ENCODE measurements around the gene SEC11A. TPM values are rescaled to one million over a fixed set of nuclear protein-coding genes. Genes with fewer than 3 reads are reported as not detected.

SEC11A gene
- total RNA-seq, 1 donor, result 202 TPM

DNA sequence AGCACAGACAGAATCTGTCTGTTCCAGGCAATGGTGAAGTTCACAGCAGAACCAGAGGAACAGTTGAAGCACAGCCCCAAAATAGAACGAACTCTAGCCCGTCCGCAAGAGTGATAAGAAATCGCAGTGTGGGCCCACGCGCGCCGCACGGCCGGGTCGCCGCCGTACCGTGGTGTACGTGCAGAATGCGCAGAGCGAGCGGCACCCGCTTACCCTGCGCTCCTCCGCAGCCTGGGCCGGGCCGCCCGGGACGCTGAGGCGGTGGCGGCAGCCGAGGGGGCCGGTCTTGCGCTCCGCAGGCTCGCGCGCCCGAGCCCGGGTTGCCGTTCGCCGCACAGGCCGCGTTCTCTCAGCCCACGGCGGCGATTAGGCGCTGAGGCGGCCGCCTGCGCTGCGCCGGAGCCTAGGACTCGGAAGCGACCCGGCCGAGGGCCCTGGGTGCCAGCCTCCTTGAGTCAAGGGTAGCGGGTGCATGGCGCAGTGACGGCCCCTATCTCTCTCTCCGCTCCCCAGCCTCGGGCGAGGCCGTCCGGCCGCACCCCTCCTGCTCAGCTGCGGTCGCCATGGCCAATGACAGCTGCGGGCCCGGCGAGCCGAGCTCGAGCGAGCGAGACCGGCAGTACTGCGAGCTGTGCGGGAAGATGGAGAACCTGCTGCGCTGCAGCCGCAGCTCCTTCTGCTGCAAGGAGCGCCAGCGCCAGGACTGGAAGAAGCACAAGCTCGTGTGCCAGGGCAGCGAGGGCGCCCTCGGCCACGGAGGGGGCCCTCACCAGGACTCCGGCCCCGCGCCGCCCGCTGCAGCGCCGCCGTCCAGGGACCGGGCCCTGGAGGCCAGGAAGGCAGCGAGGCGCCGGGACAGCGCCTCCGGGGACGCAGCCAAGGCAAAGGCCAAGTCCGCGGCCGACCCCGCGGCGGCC is 82.4 kb downstream of the SEC11A start:
- Histone ChIP-seq H3K27ac (ENCODE audit: low read depth, low read length) (peak overlapping the region; percentile 15), H3K9me3 (ENCODE audit: low read depth, low read length) (no peaks in the 10 kb centered on the region), H4K20me1 (ENCODE audit: insufficient read depth, low read length) (peaks cover 2% of the 10 kb centered on the region), H3K4me3 (ENCODE audit: insufficient read depth, low read length) (peak overlapping the region; percentile 91), H3K4me2 (ENCODE audit: insufficient read depth, low read length) (peak overlapping the region; percentile 99), H2AFZ (ENCODE audit: low read length) (peak overlapping the region; percentile 60), H3K4me1 (ENCODE audit: insufficient read depth, low read length) (peaks cover 37% of the 10 kb centered on the region), H3K27me3 (ENCODE audit: insufficient read depth, low read length) (no peaks in the 10 kb centered on the region), H3K79me2 (ENCODE audit: insufficient read depth, low read length) (peaks cover 23% of the 10 kb centered on the region), H3K36me3 (ENCODE audit: insufficient read depth, low read length) (peaks cover 16% of the 10 kb centered on the region)
- TF ChIP-seq, protein P1, sequence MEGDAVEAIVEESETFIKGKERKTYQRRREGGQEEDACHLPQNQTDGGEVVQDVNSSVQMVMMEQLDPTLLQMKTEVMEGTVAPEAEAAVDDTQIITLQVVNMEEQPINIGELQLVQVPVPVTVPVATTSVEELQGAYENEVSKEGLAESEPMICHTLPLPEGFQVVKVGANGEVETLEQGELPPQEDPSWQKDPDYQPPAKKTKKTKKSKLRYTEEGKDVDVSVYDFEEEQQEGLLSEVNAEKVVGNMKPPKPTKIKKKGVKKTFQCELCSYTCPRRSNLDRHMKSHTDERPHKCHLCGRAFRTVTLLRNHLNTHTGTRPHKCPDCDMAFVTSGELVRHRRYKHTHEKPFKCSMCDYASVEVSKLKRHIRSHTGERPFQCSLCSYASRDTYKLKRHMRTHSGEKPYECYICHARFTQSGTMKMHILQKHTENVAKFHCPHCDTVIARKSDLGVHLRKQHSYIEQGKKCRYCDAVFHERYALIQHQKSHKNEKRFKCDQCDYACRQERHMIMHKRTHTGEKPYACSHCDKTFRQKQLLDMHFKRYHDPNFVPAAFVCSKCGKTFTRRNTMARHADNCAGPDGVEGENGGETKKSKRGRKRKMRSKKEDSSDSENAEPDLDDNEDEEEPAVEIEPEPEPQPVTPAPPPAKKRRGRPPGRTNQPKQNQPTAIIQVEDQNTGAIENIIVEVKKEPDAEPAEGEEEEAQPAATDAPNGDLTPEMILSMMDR (IDR thresholded peaks at IDR 0.05; ENCODE audit: extremely low read depth, low read depth, low read length), result no peak
- DNase-seq (ENCODE audit: insufficient read length, low spot score, missing footprints), result peak; percentile 90

DNA sequence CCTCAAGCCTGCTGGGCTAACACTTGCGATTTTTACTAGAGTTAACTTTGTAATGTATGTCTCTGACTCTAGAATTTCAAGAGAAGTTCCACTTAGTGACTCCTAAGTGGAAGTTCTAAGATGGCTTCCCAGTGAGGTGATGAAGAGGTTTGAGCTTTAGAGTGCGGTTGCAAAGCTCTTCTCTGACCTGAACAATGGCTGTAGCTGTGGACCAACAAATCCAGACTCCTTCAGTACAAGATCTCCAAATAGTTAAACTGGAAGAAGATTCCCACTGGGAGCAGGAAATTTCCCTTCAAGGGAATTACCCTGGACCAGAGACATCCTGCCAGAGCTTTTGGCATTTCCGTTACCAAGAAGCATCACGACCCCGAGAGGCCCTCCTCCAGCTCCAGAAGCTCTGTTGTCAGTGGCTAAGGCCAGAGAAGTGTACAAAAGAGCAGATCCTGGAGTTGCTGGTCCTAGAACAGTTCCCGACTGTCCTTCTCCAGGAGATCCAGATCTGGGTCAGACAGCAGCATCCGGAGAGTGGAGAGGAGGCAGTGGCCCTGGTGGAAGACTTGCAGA is 84.2 kb downstream of the SEC11A start:
- H3K9me3 ChIP-seq (ENCODE audit: low read depth, low read length), result no peaks in the 10 kb centered on the region
- peaks cover 31% of the 10 kb centered on the region for H3K4me1 ChIP-seq (ENCODE audit: insufficient read depth, low read length)
- peaks cover 4% of the 10 kb centered on the region for H3K36me3 ChIP-seq (ENCODE audit: insufficient read depth, low read length)
- H2AFZ ChIP-seq (ENCODE audit: low read length), result peak overlapping the region; percentile 100
- H3K79me2 ChIP-seq (ENCODE audit: insufficient read depth, low read length), result peaks cover 23% of the 10 kb centered on the region
- no peaks in the 10 kb centered on the region for H3K27me3 ChIP-seq (ENCODE audit: insufficient read depth, low read length)
- H3K4me3 ChIP-seq (ENCODE audit: insufficient read depth, low read length), result peak overlapping the region; percentile 91
- H3K4me2 ChIP-seq (ENCODE audit: insufficient read depth, low read length), result peak overlapping the region; percentile 99
- peak overlapping the region; percentile 87 for H3K27ac ChIP-seq (ENCODE audit: low read depth, low read length)
- no peaks in the 10 kb centered on the region for H4K20me1 ChIP-seq (ENCODE audit: insufficient read depth, low read length)
- TF ChIP-seq, protein P1 (IDR thresholded peaks at IDR 0.05; ENCODE audit: extremely low read depth, low read depth, low read length), result no peak
- no peak for DNase-seq (ENCODE audit: insufficient read length, low spot score, missing footprints)

DNA sequence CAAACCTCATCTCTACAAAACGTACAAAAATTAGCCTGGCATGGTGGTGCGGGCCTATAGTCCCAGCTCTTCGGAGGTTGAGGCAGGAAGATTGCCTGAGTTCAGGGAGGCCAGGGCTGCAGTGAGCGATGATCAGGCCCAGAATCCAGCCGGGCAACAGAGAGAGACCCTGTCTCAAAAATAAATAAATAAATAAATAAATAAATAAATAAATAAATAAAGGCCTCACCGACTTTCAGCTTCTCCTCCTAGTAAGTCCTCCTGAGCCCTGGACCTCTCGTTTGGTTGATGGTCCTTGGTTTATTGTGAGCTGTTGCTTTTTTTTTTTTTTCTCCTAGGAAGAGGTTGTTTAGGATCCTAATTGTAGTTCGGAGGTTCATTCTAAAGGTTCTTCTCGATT is 86.9 kb downstream of the SEC11A start:
- Histone ChIP-seq H3K9me3 (ENCODE audit: low read depth, low read length) (no peaks in the 10 kb centered on the region), H3K27me3 (ENCODE audit: insufficient read depth, low read length) (no peaks in the 10 kb centered on the region), H3K36me3 (ENCODE audit: insufficient read depth, low read length) (no peaks in the 10 kb centered on the region), H3K4me1 (ENCODE audit: insufficient read depth, low read length) (peaks cover 23% of the 10 kb centered on the region), H3K4me3 (ENCODE audit: insufficient read depth, low read length) (no peak overlapping the region), H2AFZ (ENCODE audit: low read length) (no peak overlapping the region), H3K27ac (ENCODE audit: low read depth, low read length) (no peak overlapping the region), H3K79me2 (ENCODE audit: insufficient read depth, low read length) (peaks cover 16% of the 10 kb centered on the region), H3K4me2 (ENCODE audit: insufficient read depth, low read length) (no peak overlapping the region), H4K20me1 (ENCODE audit: insufficient read depth, low read length) (no peaks in the 10 kb centered on the region)
- TF ChIP-seq, protein P1 (IDR thresholded peaks at IDR 0.05; ENCODE audit: extremely low read depth, low read depth, low read length), result no peak
- no peak for DNase-seq (ENCODE audit: insufficient read length, low spot score, missing footprints)

DNA sequence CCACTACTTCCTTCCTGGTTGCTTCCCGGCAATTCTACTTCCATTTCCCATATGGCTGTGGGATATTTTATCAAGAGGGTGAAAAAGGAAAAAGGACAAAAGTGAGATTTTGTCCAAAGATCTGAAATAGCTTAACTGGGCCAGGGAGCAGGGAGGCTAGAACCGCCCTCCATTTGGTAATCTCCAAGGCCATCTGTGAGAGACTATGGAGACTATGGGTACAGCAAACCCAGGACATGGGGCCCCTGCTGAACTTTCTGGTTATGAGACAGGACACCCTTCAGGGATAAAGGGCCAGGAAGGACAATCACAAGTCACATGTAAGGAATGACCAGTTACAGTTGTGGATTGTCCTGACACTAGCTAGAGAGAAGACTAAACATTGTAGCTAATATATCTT is 90.8 kb downstream of the SEC11A start:
- DNase-seq (ENCODE audit: insufficient read length, low spot score, missing footprints), result no peak
- Histone ChIP-seq H3K36me3 (ENCODE audit: insufficient read depth, low read length) (peaks cover 21% of the 10 kb centered on the region), H2AFZ (ENCODE audit: low read length) (no peak overlapping the region), H3K4me1 (ENCODE audit: insufficient read depth, low read length) (peaks cover under 1% of the 10 kb centered on the region), H3K4me3 (ENCODE audit: insufficient read depth, low read length) (no peak overlapping the region), H3K9me3 (ENCODE audit: low read depth, low read length) (peaks cover 24% of the 10 kb centered on the region), H3K27me3 (ENCODE audit: insufficient read depth, low read length) (no peaks in the 10 kb centered on the region), H3K27ac (ENCODE audit: low read depth, low read length) (no peak overlapping the region), H4K20me1 (ENCODE audit: insufficient read depth, low read length) (no peaks in the 10 kb centered on the region), H3K4me2 (ENCODE audit: insufficient read depth, low read length) (no peak overlapping the region), H3K79me2 (ENCODE audit: insufficient read depth, low read length) (no peaks in the 10 kb centered on the region)
- TF ChIP-seq, protein P1 (IDR thresholded peaks at IDR 0.05; ENCODE audit: extremely low read depth, low read depth, low read length), result no peak

Measured in osteoblast (primary cell).